A549 (cell line): ENCODE data around the gene OVOL3. TPM values are rescaled to one million over a fixed set of nuclear protein-coding genes. Genes with fewer than 3 reads are reported as not detected.

ENCODE experiments used
- CBX2 ChIP-seq: fragments of 200-600 bp; sonication (generic); IDR thresholded peaks from 2 replicates; pipeline ENCODE4 v1.6.1; 2016; ENCODE audit warnings: low read depth, mild to moderate bottlenecking, borderline replicate concordance
- CBX8 ChIP-seq: fragments of 200-600 bp; sonication (generic); IDR thresholded peaks from 2 replicates; pipeline ENCODE4 v1.6.1; 2016
- CHD2 ChIP-seq: fragments of 150-350 bp; IDR thresholded peaks from 2 replicates; pipeline ENCODE4 v1.6.1; 2014; ENCODE audit warnings: low read length; ENCODE audit not compliant: partially characterized antibody
- E2F6 ChIP-seq: IDR thresholded peaks from 2 replicates; pipeline ENCODE4 v1.6.1; 2012; ENCODE audit warnings: low read depth, borderline replicate concordance
- EHMT2 ChIP-seq: fragments of 200-600 bp; sonication (generic); IDR thresholded peaks from 2 replicates; pipeline ENCODE4 v1.6.1; 2016; ENCODE audit warnings: antibody characterized with exemption, low read depth, mild to moderate bottlenecking, moderate library complexity
- ELK1 ChIP-seq: fragments of 150-350 bp; IDR thresholded peaks from 2 replicates; pipeline ENCODE4 v1.6.1; 2014; ENCODE audit warnings: low read depth, mild to moderate bottlenecking, low read length
- GATA3 ChIP-seq: IDR thresholded peaks from 2 replicates; pipeline ENCODE4 v1.6.1; 2012; ENCODE audit warnings: borderline replicate concordance
- HEYL ChIP-seq: fragments of 250-450 bp; sonication (Bioruptor Pico); IDR thresholded peaks from 2 replicates; pipeline ENCODE4 v1.8.0; 2021; ENCODE audit warnings: mild to moderate bottlenecking, moderate library complexity
- HMGXB4 ChIP-seq: fragments of 250-450 bp; sonication (Bioruptor Pico); IDR thresholded peaks from 2 replicates; pipeline ENCODE4 v1.5.0; 2021; ENCODE audit warnings: mild to moderate bottlenecking, moderate library complexity, borderline replicate concordance
- HOXB13 ChIP-seq: fragments of 250-450 bp; sonication (Bioruptor Pico); IDR thresholded peaks from 2 replicates; pipeline ENCODE4 v1.5.0; 2020; ENCODE audit warnings: low read depth, mild to moderate bottlenecking, moderate library complexity
- JUN ChIP-seq, 2 experiments: fragments of >200 bp; sonication (Bioruptor Twin); formaldehyde crosslinking; IDR thresholded peaks; 2 replicates in 1 of 2; 3 replicates in 1 of 2; pipeline ENCODE4 v1.6.1; 2016 to 2017
- KDM5A ChIP-seq: fragments of 200-600 bp; sonication (generic); IDR thresholded peaks from 2 replicates; pipeline ENCODE4 v1.6.1; 2016; ENCODE audit warnings: antibody characterized with exemption, mild to moderate bottlenecking
- MAFK ChIP-seq: fragments of 450-650 bp; IDR thresholded peaks from 2 replicates; pipeline ENCODE4 v1.6.1; 2014; ENCODE audit not compliant: partially characterized antibody
- MAZ ChIP-seq: fragments of 150-350 bp; IDR thresholded peaks from 2 replicates; pipeline ENCODE4 v1.6.1; 2014; ENCODE audit warnings: antibody characterized with exemption, low read depth, low read length, borderline replicate concordance
- MYC ChIP-seq: IDR thresholded peaks from 2 replicates; pipeline ENCODE4 v1.6.1; 2012; ENCODE audit warnings: mild to moderate bottlenecking, inconsistent platforms, low read length, improper control_type of control experiment, borderline replicate concordance
- NFE2L2 ChIP-seq: fragments of 150-350 bp; conservative IDR thresholded peaks from 2 replicates; pipeline ENCODE4 v1.6.1; 2014; ENCODE audit warnings: low read length
- NPAS2 ChIP-seq: fragments of 250-450 bp; sonication (Bioruptor Pico); IDR thresholded peaks from 2 replicates; pipeline ENCODE4 v1.8.0; 2022; ENCODE audit warnings: mild to moderate bottlenecking, moderate library complexity, borderline replicate concordance
- PHF8 ChIP-seq: fragments of 200-600 bp; sonication (generic); IDR thresholded peaks from 2 replicates; pipeline ENCODE4 v1.6.1; 2016; ENCODE audit warnings: low read depth, mild to moderate bottlenecking, antibody characterized with exemption, moderate library complexity, borderline replicate concordance
- POLR2AphosphoS2 ChIP-seq: conservative IDR thresholded peaks from 2 replicates; pipeline ENCODE4 v1.6.1; 2012; ENCODE audit warnings: low read length, improper control_type of control experiment, inconsistent platforms
- RARB ChIP-seq: fragments of 250-450 bp; sonication (Bioruptor Pico); IDR thresholded peaks from 2 replicates; pipeline ENCODE4 v1.8.0; 2021; ENCODE audit warnings: mild to moderate bottlenecking, moderate library complexity
- RCOR1 ChIP-seq: fragments of 150-350 bp; IDR thresholded peaks from 2 replicates; pipeline ENCODE4 v1.6.1; 2014; ENCODE audit warnings: antibody characterized with exemption, low read length, low read depth
- RFX5 ChIP-seq: fragments of 450-650 bp; IDR thresholded peaks from 2 replicates; pipeline ENCODE4 v1.7.1; 2014; ENCODE audit warnings: antibody characterized with exemption, mild to moderate bottlenecking, moderate library complexity
- SREBF2 ChIP-seq: fragments of 450-650 bp; IDR thresholded peaks from 2 replicates; pipeline ENCODE4 v1.6.1; 2014; ENCODE audit warnings: mild to moderate bottlenecking, moderate library complexity
- ZSCAN20 ChIP-seq: fragments of 250-450 bp; sonication (Bioruptor Pico); IDR thresholded peaks from 2 replicates; pipeline ENCODE4 v1.8.0; 2022; ENCODE audit warnings: mild to moderate bottlenecking, moderate library complexity
- polyA plus RNA-seq, 4 experiments: library from polyadenylated mRNA; depleted of rRNA in 3 of 4; stranded (reverse); fragments of >200 nt; fragmentation: RNase III in 1 of 4; extraction: RNeasy Plus Mini Kit Qiagen cat#74134 plus additional on column Dnase treatment in 1 of 4; gene quantifications; 2 replicates in 3 of 4; 3 replicates in 1 of 4; pipeline ENCODE4 v1.2.3, GENCODE V29; 2011 to 2017
- TF ChIP-seq, protein P1 (sequence below): fragments of >200 bp; sonication (Bioruptor Twin); formaldehyde crosslinking; IDR thresholded peaks from 3 replicates; pipeline ENCODE4 v1.6.1; 2016
- TF ChIP-seq, protein P2 (sequence below): fragments of 250-450 bp; sonication (Bioruptor Pico); IDR thresholded peaks from 2 replicates; pipeline ENCODE4 v1.5.0; 2020; ENCODE audit warnings: low read depth, mild to moderate bottlenecking, moderate library complexity
- TF ChIP-seq, protein P3 (sequence below): IDR thresholded peaks from 2 replicates; pipeline ENCODE4 v1.6.1; 2012

OVOL3 gene
- polyA plus RNA-seq, 2 of the 4 experiments (the other 2 are of a cell fraction), result 0.14 TPM; not detected in 1

DNA sequence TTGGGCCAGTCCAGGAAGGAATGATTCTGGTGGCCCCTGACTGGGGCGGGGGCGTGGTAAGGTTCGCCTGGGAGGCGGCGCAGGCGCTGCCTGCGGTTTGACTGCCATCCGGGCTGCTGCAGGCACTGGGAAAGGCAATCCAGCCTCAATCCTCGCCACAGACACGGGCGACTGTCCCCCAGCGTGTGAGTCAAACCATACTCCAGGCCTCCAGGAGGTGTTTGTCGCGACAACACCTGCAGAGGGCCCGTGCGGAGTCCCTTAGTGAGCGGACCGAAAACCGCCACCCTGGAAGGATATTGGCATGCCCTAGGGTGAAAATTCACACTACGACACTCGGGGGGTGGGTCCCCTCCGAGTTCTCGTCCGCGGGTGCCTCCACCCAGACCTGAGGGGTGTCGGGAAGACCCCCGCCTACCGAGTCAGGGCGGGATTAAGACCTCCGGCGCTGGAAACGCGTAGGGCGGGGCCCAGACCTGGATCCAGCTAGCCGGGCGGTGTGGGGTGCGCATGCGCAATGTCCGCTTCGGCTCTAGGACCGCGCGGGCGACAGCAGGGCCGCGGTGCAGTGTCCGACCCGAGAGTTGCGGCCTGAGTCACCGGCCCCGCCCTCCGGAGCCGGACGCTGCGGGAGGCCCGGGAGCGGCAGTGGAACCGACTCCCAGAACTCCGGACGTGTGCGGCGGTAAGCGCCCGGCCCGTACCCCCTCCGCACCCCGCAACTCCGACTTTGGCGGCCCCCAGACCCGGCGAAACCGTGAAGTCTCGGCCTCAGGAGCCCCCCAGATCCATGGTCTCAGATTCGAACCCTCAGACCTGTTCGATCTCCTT, 28.7 kb downstream of the OVOL3 start, which contains the start of gene CAPNS1 (continued):
- no peak for TF ChIP-seq MAFK
- peak; percentile 90 for TF ChIP-seq MYC
- TF ChIP-seq, protein P1, sequence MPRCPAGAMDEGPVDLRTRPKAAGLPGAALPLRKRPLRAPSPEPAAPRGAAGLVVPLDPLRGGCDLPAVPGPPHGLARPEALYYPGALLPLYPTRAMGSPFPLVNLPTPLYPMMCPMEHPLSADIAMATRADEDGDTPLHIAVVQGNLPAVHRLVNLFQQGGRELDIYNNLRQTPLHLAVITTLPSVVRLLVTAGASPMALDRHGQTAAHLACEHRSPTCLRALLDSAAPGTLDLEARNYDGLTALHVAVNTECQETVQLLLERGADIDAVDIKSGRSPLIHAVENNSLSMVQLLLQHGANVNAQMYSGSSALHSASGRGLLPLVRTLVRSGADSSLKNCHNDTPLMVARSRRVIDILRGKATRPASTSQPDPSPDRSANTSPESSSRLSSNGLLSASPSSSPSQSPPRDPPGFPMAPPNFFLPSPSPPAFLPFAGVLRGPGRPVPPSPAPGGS, result peak; percentile 91
- TF ChIP-seq PHF8, result peak; percentile 89
- no peak for TF ChIP-seq ZSCAN20 (CRISPR knock-in tag)
- no peak for TF ChIP-seq SREBF2
- no peak; the same call in none of the 2 replicates for TF ChIP-seq E2F6
- no peak for TF ChIP-seq ELK1
- peak; percentile 59; the same call in 1 of the 2 replicates for TF ChIP-seq GATA3
- peak; percentile 93 to 100 for TF ChIP-seq JUN (IDR thresholded peaks at IDR 0.05)
- TF ChIP-seq RCOR1, result 0 out of 2 replicates have a peak, but pooled peaks have one; percentile 8
- TF ChIP-seq CBX8, result no peak
- TF ChIP-seq CHD2, result no peak
- no peak for TF ChIP-seq EHMT2
- no peak for TF ChIP-seq KDM5A
- no peak for TF ChIP-seq POLR2AphosphoS2
- TF ChIP-seq NPAS2, result no peak
- TF ChIP-seq, protein P2, sequence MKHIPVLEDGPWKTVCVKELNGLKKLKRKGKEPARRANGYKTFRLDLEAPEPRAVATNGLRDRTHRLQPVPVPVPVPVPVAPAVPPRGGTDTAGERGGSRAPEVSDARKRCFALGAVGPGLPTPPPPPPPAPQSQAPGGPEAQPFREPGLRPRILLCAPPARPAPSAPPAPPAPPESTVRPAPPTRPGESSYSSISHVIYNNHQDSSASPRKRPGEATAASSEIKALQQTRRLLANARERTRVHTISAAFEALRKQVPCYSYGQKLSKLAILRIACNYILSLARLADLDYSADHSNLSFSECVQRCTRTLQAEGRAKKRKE (CRISPR knock-in tag), result peak; percentile 60; the same call in 1 of the 2 replicates
- TF ChIP-seq HMGXB4, result no peak
- TF ChIP-seq, protein P3, sequence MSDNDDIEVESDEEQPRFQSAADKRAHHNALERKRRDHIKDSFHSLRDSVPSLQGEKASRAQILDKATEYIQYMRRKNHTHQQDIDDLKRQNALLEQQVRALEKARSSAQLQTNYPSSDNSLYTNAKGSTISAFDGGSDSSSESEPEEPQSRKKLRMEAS, result peak; percentile 86
- TF ChIP-seq RARB (CRISPR knock-in tag), result no peak
- TF ChIP-seq MAZ, result peak; percentile 92; the same call in 1 of the 2 replicates
- TF ChIP-seq HOXB13, result peak; percentile 70; the same call in 1 of the 2 replicates
- no peak for TF ChIP-seq NFE2L2
- TF ChIP-seq RFX5, result peak; percentile 27; the same call in 1 of the 2 replicates
- TF ChIP-seq HEYL (CRISPR knock-in tag), result no peak
- peak; percentile 18; the same call in 1 of the 2 replicates for TF ChIP-seq CBX2
